Stimulated activated CD4-positive, alpha-beta T cell treated with anti-CD3 and anti-CD28 coated beads, Interleukin-1b, Interleukin-23, amount 100 ng/mL, for 24 hours (primary cell): ENCODE measurements around the gene LCORL.
"Not testable (repeated sequence)": the region's sequence is repeated elsewhere in the genome, so short reads cannot be mapped to it uniquely, and the experiment has no call there.

Experiments used
- DNase-seq, 4 experiments: peaks; one replicate each; pipeline ENCODE4 v3.0.0-alpha.2; 2020; ENCODE audit warnings: low read depth in 4 of 4, low spot score in 1 of 4

LCORL gene

GRCh38 chr4:18020671-18021469 is 685 bp downstream of the LCORL start:
- peak in 2 of 4 experiments; percentile 11 to 13 for DNase-seq

GRCh38 chr4:18020145-18020670 is 1.3 kb downstream of the LCORL start:
- no peak for DNase-seq

GRCh38 chr4:18014269-18014668 is 7.3 kb downstream of the LCORL start:
- DNase-seq = no peak

GRCh38 chr4:18012807-18013462 is 8.6 kb downstream of the LCORL start:
- no peak for DNase-seq

GRCh38 chr4:18012134-18012806 is 9.3 kb downstream of the LCORL start:
- DNase-seq = no peak

- no peak for DNase-seq
Observed at GRCh38 chr4:18007625-18008024, 13.9 kb downstream of the LCORL start.

GRCh38 chr4:18006432-18006831 is 15.1 kb downstream of the LCORL start:
- DNase-seq = not testable (repeated sequence)

- no peak for DNase-seq
Observed at GRCh38 chr4:17997129-17997528, 24.4 kb downstream of the LCORL start.

- no peak for DNase-seq
Observed at GRCh38 chr4:17995165-17995564, 26.4 kb downstream of the LCORL start.

GRCh38 chr4:17985832-17986231 is 35.7 kb downstream of the LCORL start:
- DNase-seq = no peak

GRCh38 chr4:17981063-17981462 is 40.5 kb downstream of the LCORL start:
- no peak for DNase-seq

GRCh38 chr4:17968721-17969120 is 52.8 kb downstream of the LCORL start:
- DNase-seq = no peak

GRCh38 chr4:17967078-17967477 is 54.5 kb downstream of the LCORL start:
- DNase-seq = no peak

GRCh38 chr4:17966312-17966711 is 55.2 kb downstream of the LCORL start:
- no peak for DNase-seq

- no peak for DNase-seq
Observed at GRCh38 chr4:17964576-17964975, 57.0 kb downstream of the LCORL start.

- no peak for DNase-seq
Observed at GRCh38 chr4:17962171-17962570, 59.4 kb downstream of the LCORL start.

GRCh38 chr4:17961249-17961648 is 60.3 kb downstream of the LCORL start:
- DNase-seq = no peak

- DNase-seq = no peak
Observed at GRCh38 chr4:17958181-17958580, 63.4 kb downstream of the LCORL start.

- DNase-seq = no peak
Observed at GRCh38 chr4:17957688-17958087, 63.9 kb downstream of the LCORL start.

GRCh38 chr4:17956245-17956644 is 65.3 kb downstream of the LCORL start:
- no peak for DNase-seq

GRCh38 chr4:17945303-17945702 is 76.3 kb downstream of the LCORL start:
- DNase-seq = no peak

- no peak for DNase-seq
Observed at GRCh38 chr4:17941731-17942130, 79.8 kb downstream of the LCORL start.
